GM19239 (cell line): ENCODE measurements around the gene PLA2G15.

Experiments used
- DNase-seq: peaks from one replicate; pipeline ENCODE4 v3.0.0; 2011; ENCODE audit warnings: low spot score; ENCODE audit not compliant: insufficient read length
- FAIRE-seq: peaks from 2 replicates; lab custom pipeline; 2011; peaks lifted over from hg19 to GRCh38; lab: Jason Lieb, UNC

Gene PLA2G15

DNA sequence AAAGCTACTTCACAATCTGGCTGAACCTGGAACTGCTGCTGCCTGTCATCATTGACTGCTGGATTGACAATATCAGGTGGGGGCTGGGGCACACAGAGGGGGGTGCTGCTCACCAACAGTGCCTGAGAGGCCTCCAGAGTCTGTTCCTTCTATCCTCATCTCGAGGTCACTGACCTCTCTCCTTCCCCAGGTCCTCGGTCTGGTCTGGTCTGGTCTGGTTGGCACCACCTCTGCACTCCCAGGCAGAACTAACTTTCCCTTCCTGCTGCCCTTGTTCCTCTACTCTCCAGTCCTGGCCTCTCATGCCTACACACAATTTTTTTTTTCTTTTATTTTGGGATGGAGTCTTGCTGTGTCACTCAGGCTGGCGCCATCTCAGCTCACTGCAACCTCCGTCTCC is 4.2 kb downstream of the PLA2G15 start:
- FAIRE-seq, result no peak

DNA sequence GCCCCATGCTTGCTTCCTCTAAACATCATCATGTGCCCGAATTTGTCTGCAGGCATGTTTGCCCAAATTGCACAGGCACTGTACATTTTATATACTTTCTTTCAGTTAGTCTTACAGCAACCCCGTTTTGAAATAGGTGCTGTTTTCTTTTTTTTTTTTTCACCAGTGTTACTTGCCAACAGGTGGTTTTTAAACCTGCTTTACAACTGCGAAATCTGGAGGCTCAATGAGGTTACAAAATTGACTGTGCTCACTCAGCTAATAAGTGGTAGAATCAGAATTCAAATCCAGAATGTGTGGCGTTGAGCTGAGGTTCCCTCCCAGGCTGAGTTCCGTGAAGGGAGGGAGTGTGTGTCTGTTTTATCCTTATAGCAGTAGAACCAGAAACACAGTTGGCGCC is 5.8 kb downstream of the PLA2G15 start:
- FAIRE-seq, result no peak

More for the DNA sequence above, 4.2 kb downstream of the PLA2G15 start:
- no peak for DNase-seq

DNA sequence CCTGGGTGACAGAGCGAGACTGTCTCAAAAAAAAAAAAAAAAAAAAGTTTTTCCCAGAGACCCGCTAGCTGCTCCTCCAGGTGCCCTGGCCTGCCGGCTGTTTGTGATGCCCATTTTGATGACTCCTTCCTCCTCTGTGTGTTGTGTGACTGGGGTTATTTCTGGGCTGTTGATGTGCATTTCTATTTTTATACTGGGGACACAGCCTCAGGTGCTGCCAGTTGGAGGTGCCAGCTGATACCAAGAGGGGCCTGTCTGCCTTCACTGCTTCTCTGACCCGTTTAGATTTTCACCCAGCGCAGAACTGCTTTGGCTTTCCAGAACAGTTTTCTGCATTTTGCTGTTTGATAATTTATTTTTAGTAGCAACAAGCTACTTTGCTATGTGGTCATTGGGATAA is 6.7 kb downstream of the PLA2G15 start:
- DNase-seq, result no peak
- FAIRE-seq, result no peak

More for the DNA sequence above, 5.8 kb downstream of the PLA2G15 start:
- no peak for DNase-seq

- FAIRE-seq (no peak), DNase-seq (no peak)
Measured at GRCh38 chr16:68252383-68252782, 7.2 kb downstream of the PLA2G15 start.

- DNase-seq (no peak), FAIRE-seq (no peak)
Measured at GRCh38 chr16:68253721-68254120, 8.5 kb downstream of the PLA2G15 start.

- no peak for DNase-seq
- FAIRE-seq, result no peak
Measured at GRCh38 chr16:68255712-68256111, 10.5 kb downstream of the PLA2G15 start.

DNA sequence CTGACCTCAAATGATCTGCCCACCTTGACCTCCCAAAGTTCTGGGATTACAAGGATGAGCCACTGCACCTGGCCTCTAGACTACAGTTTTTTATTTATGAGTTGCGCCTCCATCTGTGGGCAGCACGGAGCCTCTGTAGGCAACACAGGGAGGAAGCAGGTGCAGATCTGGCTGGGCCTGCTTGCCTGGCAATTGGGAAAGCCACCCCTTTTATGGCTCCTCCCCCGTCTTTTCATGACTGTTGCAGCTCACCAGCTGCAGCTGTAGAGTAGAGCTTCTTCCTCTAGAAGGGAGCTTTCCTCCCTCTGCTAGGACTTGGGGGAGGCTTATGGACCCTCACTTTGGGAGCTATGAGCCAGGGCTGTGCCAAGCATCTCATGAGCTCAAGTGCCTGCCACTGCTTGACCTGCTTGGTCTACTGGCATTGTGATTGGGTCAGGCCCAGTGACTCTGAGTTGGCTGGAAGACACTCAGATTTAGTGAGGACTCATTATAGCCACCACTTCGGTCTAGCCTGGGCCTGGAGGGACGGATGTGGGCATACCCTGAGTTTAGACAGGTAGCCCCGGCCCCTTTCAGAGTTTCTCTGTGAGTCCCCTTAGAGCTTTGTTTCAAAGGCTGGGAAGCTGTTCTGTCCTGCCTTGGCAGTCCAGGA is 12.2 kb downstream of the PLA2G15 start:
- peak; percentile 88 for FAIRE-seq

DNA sequence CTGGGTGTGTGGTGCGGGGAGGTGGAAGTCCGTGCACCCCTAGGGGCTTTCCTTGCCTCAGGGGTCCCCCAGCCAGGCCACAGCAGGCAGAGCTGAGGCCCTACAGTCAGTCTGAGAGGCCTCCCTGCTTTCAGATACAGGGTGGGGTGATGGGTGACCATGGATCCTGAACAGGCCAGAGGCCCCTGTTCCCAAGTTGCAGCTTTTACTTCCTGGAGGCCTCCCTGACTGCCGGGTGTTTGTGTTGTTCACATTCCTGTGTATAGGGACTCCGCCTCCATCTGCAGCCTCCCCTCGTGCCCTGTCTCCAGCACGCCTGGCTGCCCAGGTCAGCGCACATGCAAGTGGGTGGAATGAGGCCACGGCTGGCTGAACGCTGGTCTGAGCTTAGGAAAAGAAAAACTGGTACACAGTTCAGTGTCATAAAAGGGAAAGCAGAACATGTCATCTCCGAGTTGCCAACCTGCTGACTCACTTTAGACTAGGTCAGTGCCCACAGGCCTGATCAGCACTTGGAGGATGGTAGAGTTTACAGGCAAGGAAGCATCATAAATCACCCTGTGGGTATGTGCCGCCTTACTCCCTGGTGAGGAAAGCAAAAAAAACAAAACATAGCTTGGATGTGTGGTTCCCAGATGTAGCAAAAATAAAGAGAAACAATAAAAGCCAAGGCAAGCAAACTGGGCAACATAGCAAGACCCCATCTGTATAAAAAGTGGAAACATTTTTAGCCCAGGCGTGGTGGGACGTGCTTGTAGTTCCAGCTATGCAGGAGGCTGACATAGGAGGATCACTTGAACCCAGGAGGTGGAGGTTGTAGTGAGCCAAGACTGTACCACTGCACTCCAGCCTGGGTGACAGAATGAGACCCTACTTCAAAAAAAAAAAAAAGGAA is 13.0 kb downstream of the PLA2G15 start:
- FAIRE-seq (peak; percentile 42), DNase-seq (no peak)

More for the DNA sequence above, 12.2 kb downstream of the PLA2G15 start:
- DNase-seq, result peak; percentile 75

- DNase-seq (no peak), FAIRE-seq (no peak)
Measured at GRCh38 chr16:68259007-68259825, 14.0 kb downstream of the PLA2G15 start.

GRCh38 chr16:68263559-68264127 is 18.5 kb downstream of the PLA2G15 start:
- DNase-seq (no peak), FAIRE-seq (peak; percentile 35)

GRCh38 chr16:68264128-68265077 is 19.2 kb downstream of the PLA2G15 start, which contains the start of gene SLC7A6:
Gene SLC7A6, plus strand, starts transcription at chr16:68264526. Its CDS starts 10,201 bp downstream, at chr16:68274727.
- DNase-seq, result peak; percentile 87
- FAIRE-seq, result peak; percentile 64

GRCh38 chr16:68265078-68265920 is 20.1 kb downstream of the PLA2G15 start:
- DNase-seq (no peak), FAIRE-seq (peak; percentile 51)

DNA sequence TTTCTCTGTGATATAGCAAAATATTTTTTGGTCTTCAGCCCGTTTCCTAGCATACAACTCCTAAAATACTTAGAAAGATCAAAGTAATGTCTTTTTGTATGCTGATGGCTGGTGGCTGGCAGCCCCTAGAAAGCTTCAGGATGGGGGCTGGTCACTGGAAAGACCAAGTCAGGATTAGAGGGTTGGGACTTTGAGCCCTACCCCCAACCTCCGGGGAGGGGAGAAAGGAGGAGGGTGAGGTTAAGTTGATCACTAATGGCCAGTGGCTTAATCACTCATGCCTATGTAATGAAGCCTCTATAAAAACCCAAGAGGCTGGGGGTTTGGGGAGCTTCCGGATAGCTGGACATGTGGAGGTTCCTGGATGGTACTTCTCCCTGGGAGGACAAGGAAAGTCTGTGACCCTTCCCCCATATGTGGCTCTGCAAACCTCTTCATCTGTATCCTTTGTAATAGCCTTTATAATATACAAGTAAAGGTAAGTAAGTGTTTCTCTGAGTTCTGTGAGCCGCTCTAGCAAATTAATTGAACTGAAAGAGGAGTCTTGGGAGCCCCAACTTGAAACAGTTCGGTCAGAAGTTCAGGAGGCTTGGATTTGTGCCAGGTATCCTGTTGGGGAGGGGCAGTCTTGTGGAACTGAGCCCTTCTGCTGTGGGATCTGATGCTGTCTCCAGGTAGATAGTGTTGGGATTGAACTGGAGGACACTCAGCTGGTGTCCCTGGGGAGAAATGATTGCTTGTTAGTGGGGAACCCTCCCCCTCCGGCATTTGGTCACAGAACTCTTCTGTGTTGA is 22.6 kb downstream of the PLA2G15 start:
- DNase-seq (no peak), FAIRE-seq (no peak)

- FAIRE-seq (no peak), DNase-seq (no peak)
Measured at GRCh38 chr16:68269793-68270192, 24.6 kb downstream of the PLA2G15 start.

DNA sequence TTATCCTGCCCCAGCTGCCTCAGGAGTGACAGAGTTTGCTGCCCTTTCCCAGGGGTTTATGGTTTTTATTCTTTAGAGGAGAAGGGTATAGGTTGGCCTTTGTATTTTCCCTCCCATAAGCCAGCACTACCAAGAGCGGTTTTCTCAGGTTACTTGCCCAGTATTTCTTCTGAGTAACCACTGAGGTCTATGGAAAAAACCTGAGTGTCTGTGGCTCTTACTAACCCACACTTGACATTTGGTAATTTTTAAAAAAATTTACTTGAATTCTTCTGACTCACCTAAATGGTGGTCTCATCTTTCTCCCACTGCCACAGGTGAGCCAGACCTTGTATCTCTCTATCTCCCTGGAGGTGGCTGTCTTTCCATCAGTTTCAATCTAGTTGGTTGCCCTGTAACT is 25.2 kb downstream of the PLA2G15 start:
- no peak for DNase-seq
- no peak for FAIRE-seq

DNA sequence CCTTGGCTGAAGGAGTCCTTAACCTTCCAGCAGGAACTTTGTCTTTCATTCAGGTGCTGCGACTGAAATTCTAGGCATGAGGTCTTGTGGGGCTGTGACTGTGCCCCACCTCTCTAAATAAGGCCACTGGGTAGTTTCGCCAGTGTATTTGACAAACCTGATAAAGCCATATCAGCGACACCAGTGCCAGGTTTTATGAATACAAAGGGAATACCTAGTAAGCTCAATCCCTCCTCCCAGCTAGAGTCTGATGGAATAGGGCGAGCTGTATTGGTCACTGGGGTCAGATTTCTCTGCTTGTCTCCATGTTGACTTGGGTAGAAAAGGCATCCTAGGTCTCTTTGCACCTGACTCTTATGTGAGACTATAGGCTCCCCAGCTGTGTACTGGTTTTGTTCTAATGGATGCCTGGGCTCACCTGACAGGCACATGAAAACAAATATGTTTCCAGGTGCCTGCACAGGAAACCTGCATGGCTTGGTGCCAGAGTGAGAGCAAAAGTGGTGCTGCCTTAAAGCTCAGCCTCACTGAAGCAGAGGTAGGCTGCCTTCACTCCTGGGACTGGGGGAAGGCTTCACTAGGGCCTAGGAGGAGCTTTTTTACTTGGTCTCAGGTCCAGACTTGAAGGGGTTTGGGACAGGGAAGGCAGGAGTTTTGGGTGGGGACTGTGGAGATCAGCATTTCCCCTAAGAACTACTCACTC is 27.5 kb downstream of the PLA2G15 start:
- FAIRE-seq (no peak), DNase-seq (no peak)

- FAIRE-seq (no peak), DNase-seq (no peak)
Measured at GRCh38 chr16:68273459-68273858, 28.3 kb downstream of the PLA2G15 start.
